GM19467 (cell line): ENCODE results near the gene MAP3K15.

Experiments
- ATAC-seq: cut with Tn5 transposase; IDR thresholded peaks from one replicate; pipeline ENCODE4 v1.9.1; 2021; ENCODE audit warnings: mild to moderate bottlenecking, moderate library complexity; ENCODE audit not compliant: unreplicated experiment

The MAP3K15 gene

DNA sequence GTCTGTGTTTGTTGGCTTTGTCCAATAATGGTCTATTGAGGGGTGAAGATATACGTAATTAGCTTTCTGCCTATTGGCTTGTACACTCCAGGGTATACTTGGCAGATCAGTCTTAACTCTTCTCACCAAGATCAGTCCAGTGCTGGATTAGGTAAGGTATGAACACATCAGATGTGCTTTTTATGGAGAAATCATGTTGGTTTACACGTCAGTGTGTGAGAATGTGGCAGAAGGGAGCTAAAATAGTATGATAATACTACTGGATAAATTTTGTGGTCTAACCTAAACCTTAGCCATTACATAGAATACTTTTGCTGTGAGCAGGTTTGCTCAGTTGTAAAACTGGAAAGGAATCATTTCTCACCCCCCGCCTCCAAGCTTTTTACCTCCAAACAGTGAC is 167.4 kb downstream of the MAP3K15 start:
- no peak for ATAC-seq

DNA sequence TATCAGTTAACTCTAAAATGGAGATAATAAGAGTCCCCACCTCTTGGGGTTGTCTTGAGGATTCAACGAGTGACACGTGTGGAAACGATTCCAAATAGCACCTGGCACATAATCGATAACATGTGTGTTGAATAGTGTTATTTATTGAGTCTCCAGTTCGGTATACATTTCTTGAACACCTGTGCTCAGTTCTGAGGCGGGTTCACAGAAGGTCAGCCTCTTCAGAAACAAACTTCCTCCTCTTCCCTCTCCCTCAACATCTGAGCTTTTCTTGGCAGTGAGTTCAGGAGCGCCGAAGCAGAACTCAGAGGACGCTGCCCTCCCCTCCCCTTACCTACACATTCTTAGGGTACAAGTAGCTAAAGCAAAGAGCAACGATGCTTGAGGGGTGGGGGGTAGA is 170.6 kb downstream of the MAP3K15 start:
- ATAC-seq = no peak

DNA sequence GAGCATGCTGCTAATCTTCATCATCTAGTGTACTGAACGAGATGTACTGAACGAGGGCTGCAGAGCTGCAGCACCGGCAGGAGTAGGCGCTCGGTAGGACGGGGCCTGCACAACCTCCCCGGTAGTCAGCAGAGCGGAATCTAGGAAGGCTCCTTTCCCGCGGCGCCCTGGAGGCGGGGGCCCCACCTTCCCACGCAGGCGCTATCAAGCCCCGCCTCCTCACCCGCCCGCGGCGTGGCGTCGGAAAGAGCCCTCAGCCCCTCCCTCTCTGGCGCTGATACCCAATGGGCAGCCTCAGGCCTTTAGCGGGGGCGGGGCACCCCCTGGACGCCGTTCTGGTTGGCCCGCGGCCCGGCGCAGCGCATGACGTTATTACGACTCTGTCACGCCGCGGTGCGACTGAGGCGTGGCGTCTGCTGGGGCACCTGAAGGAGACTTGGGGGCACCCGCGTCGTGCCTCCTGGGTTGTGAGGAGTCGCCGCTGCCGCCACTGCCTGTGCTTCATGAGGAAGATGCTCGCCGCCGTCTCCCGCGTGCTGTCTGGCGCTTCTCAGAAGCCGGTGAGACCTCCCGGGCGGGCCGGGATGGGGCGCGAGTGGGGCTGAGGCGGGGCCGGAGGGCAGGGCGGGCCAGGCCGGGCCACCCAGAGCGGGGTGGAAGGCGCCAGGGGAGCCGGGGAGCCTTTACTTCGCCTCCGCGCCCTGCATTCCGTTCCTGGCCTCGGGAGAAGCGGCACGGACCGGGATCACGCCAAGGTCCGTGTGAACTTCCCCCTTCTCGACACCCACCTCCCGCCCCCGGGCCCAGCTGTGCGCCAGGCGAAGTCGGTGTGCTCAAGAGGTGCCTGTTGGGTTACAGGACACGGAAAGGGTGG is 171.5 kb downstream of the MAP3K15 start, which contains the start of gene PDHA1:
Gene PDHA1, plus strand, starts transcription at position 393 of the 874 bp plus-strand sequence. Its CDS starts 111 bp downstream, at position 504.
- ATAC-seq = peak; percentile 97

DNA sequence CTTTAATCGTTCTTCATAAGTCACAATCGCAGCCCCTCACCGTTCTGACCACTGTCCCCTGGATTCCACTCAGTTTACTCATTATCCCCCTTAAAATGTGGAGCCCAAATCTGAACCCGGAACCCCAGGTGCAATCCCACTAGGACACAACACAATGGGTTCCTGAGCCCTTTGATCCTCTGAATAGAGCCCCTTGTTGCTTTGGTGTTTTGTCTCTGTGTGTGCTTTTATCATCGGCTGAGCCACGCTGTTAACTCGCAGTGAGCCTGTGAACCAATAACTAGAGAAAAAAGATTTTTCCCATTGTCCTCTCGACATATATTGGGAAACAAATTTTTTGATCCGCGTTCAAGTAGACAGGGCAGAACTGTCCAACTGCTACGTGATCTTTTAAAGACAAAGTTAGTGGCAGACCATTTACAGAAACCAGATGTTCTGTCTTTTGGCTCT is 172.2 kb downstream of the MAP3K15 start:
- ATAC-seq = no peak

DNA sequence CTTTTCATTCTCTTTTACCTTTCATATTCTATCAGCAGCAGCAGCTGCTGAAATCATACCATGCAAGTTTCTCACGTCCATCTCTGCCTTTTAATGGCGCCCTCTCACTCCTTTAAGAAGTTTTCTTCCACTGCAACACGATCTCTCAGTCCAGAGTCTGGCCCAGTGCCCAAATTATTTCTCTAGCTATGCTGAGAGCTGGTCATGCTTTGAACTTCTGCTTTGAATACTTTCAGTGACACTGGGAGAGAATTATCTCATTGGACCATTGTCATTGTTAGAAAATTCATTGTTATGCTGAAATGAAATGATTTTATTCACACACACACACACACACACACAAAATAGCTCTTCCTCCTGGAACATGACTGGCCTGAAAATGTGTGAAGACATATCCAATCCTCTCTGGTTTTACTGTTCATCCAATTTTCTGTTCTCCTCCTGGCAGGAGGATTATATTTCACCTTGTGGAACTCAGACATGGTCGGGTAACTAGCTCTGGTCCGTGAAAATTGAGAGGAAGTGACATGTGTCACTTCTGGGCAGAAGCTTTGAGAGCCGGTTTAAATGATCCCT is 172.9 kb downstream of the MAP3K15 start:
- no peak for ATAC-seq

DNA sequence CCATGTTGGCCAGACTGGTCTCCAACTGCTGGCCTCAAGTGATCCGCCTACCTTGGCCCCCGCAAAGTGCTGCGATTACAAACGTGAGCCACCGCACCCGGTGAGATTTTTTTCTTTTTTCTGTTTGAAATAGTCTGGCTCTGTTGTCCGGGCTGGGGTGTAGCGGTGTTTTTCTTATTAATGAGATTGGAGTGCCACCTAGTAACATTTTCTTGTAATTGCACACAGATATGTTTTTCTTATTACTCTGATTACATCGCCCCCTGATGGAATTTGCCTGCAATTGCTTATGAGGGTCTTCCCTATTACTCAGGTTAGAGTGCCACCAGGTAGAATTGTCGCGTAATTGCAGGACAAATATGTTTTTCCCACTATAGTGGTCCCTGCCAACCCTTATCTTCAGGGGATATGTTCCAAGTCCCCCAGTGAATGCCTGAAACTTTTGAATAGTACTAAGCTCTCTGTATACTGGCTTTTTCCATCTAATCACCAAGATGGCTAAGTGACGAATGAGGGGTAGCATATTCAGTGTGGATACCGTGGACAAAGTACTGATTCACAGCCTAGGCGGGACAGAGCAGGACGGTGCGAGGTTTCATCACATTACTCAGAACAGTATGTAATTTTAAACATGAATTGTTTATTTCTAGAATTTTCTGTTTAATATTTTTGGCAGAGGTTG is 180.2 kb downstream of the MAP3K15 start:
- no peak for ATAC-seq

DNA sequence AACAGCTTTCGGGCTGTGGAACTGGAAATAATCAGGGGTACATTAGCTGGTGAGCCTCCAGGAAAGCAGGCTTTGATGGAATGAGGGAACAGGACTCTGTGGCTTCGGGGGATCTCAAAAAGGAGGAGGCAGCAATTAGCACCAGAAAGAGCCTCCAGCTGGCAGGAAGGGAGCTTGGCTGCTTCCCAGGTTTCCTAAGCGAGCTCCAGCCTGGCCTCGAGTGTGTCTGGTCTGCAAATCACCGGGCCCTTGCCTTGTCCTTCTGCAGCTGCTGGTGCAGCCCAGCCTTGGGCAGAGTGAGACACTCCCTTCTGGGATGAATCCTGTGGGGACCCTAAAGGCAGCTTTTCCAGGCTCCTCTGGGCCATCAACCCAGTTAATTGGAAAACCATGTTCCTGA is 182.3 kb downstream of the MAP3K15 start:
- no peak for ATAC-seq

DNA sequence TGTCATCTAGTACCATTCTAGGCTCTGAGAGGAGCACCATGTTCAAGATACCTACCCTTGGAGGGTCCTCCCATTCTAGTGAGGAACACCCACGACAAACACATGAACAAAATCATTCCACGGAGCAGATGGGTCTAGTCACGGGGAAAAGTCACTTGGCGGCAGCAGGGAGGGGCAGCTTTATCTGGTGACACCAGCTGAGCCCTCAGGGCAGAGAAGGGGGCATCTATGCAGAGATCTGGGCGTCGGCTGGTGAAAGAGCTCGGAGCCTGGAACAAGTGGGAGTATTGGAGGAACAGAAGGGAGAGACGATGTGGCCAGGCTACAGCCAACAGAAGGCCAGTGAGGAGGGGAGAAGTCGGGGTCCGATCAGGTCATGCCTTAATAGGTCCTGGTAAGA is 183.5 kb downstream of the MAP3K15 start:
- ATAC-seq = no peak

DNA sequence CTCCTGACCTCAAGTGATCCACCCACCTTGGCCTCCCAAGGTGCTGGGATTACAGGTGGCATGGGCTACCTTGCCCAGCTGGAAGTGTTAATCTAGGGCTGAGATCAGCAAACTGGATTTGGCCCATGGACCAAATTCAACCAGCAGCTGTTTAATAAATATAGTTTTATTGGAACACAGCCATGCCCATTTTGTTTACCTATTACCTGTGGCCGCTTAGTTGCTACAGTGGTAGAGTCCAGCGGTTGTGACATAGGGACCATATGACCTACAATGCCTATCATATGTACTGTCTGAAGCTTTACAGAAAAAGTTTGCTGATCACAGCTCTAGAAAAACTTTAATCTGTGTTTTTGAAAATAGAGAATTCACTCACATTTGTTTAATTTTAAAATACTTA is 188.7 kb downstream of the MAP3K15 start:
- ATAC-seq = no peak
